Measurements from ENCODE around the gene COX7A2. TPM values are rescaled to one million over a fixed set of nuclear protein-coding genes. Genes with fewer than 3 reads are reported as not detected.

COX7A2 gene
- total RNA-seq, 2 experiments from 2014 or later: 468 to 520 TPM

DNA sequence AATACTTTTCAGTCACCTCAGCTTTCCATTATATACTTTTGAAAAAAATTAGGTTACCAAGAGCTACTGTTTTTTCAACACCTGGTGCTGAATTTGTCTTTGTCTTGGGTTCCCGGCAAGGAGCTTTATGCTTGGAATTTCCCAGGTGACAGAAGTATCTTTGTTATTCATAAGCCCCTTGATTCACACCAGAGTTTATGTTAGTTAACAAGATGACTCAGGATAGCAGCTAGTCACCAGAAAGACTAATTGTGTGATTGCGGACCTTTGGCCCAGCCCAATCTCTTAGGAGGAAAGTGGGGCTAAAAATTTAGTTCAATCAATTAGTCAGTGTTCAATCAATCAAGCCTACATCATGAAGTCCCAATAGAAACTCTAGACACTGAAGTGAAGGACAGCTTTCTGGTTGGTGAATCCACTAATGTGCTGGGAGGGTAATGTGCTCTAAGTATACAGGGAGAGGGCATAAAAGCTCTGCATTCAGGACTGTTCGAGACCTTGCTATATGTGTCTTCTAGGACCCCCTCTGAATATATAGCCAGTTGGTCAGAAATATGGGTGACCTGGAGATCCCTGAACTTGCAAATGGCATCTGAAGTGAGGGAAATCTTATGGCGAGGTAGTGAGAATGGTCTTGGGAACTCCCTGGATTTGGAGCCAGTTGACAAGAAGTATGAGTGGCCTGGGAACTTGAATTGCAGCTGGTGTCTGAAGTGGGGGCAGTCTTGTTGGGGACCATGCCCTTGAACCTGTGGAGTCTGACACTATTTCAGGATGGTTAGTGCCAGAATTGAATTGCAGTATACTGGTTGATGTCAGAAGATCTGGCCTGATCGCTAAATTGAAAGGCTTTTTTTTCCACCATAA, 24.8 kb upstream of the COX7A2 start:
- no peaks in the 10 kb centered on the region for H3K9me3 Mint-ChIP-seq (ENCODE audit: low read depth)
- H3K4me3 Mint-ChIP-seq: no peak overlapping the region
- ChIA-PET POLR2A (interaction anchor here (0.7 kb wide), 3 partner anchors 16 to 250 kb away, joined by 3 to 4 read pairs (median 4); partner anchors contain the start of gene TMEM30A), CTCF (interaction anchor here (1.1 to 3.2 kb wide), 14 partner anchors 7 to 278 kb away, joined by 3 to 29 read pairs (median 12); partner anchors contain the start of genes COX7A2 and TMEM30A)
- peak overlapping the region; percentile 52 for H3K27ac Mint-ChIP-seq
- intact Hi-C loops (cut with DNase I, micrococcal nuclease): no loop called here
- DNase-seq: peak; percentile 13
- peak; percentile 87 for ATAC-seq
- no peaks in the 10 kb centered on the region for H3K27me3 Mint-ChIP-seq
- peaks cover 47% of the 10 kb centered on the region for H3K4me1 Mint-ChIP-seq
- peaks cover 34% of the 10 kb centered on the region for H3K36me3 Mint-ChIP-seq (ENCODE audit: low read depth)

GRCh38 chr6:75267461-75267860, 23.9 kb upstream of the COX7A2 start:
- no peak for DNase-seq
- intact Hi-C loops (cut with DNase I, micrococcal nuclease): loop anchor here in 1 of 2 experiments (2.0 kb wide), 1 partner anchor 17 kb away; the partner anchor contains the start of gene TMEM30A
- H3K27ac Mint-ChIP-seq: peak overlapping the region; percentile 47
- peaks cover 40% of the 10 kb centered on the region for H3K4me1 Mint-ChIP-seq
- H3K4me3 Mint-ChIP-seq: no peak overlapping the region
- no peak for ATAC-seq
- no peaks in the 10 kb centered on the region for H3K9me3 Mint-ChIP-seq (ENCODE audit: low read depth)
- ChIA-PET POLR2A (no interaction called here), CTCF (interaction anchor here (0.7 to 3.2 kb wide), 22 partner anchors 8 to 356 kb away, joined by 3 to 29 read pairs (median 6); partner anchors contain the start of genes COX7A2 and TMEM30A)
- no peaks in the 10 kb centered on the region for H3K27me3 Mint-ChIP-seq
- H3K36me3 Mint-ChIP-seq (ENCODE audit: low read depth): peaks cover 32% of the 10 kb centered on the region

GRCh38 chr6:75266716-75267291, 23.2 kb upstream of the COX7A2 start:
- Mint-ChIP-seq H3K9me3 (ENCODE audit: low read depth) (no peaks in the 10 kb centered on the region), H3K27ac (no peak overlapping the region), H3K4me1 (peaks cover 35% of the 10 kb centered on the region), H3K27me3 (no peaks in the 10 kb centered on the region), H3K4me3 (no peak overlapping the region), H3K36me3 (ENCODE audit: low read depth) (peaks cover 28% of the 10 kb centered on the region)
- ATAC-seq: peak; percentile 51
- intact Hi-C loops (cut with DNase I, micrococcal nuclease): loop anchor here (1.0 to 2.0 kb wide), 5 partner anchors 17 to 259 kb away; partner anchors contain the start of gene TMEM30A (in 2 of the 2)
- POLR2A ChIA-PET: no interaction called here
- CTCF ChIA-PET: interaction anchor here (0.6 to 3.2 kb wide), 30 partner anchors 9 to 1240 kb away, joined by 3 to 29 read pairs (median 4); partner anchors contain the start of genes COX7A2 and TMEM30A
- DNase-seq: no peak

GRCh38 chr6:75263401-75263750, 19.8 kb upstream of the COX7A2 start:
- H3K27ac Mint-ChIP-seq: no peak overlapping the region
- peaks cover 13% of the 10 kb centered on the region for H3K4me1 Mint-ChIP-seq

DNA sequence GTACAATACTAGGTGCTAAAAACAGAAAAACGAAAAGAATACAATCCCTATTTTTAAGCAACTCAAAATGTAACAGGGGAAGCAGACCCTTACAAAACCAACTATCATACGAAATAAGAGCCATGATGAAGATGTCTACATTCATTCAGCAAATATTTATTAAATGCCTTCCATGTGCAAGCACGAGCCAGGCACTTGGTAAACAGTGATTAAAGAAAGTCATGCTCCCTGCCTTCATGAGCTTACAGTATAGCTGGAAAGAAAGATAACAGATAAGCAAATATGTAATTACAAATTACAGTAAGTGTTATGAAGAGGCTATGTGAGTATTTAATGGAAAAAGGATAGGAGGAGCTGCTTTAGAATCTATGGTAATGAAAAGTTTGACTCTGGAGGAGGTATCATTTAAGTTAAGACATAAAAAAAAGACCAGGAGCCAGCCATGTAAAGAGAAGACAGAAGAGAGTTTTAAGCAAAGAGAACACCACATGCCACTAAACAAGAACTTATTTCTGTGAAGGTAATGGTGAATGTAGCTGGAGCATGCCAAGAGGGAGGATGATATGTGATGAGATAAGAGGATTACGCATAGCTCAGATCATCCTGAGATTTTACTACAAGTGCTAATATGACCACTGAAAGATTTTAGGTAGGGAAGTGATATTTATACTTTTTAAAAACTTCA, 19.3 kb upstream of the COX7A2 start:
- no peak for DNase-seq
- ChIA-PET CTCF (interaction anchor here (0.5 to 1.6 kb wide), 3 partner anchors 9 to 264 kb away, joined by 3 read pairs; no protein-coding TSS in a partner anchor), POLR2A (no interaction called here)
- intact Hi-C loops (cut with DNase I, micrococcal nuclease): no loop called here
- no peak for ATAC-seq
- Mint-ChIP-seq H3K4me1 (peaks cover 8% of the 10 kb centered on the region), H3K9me3 (ENCODE audit: low read depth) (no peaks in the 10 kb centered on the region), H3K27me3 (no peaks in the 10 kb centered on the region), H3K36me3 (ENCODE audit: low read depth) (peaks cover 10% of the 10 kb centered on the region), H3K4me3 (no peak overlapping the region), H3K27ac (no peak overlapping the region)

More at GRCh38 chr6:75263401-75263750, 19.8 kb upstream of the COX7A2 start:
- no peaks in the 10 kb centered on the region for H3K27me3 Mint-ChIP-seq
- ATAC-seq (no peak), DNase-seq (no peak)
- peaks cover 10% of the 10 kb centered on the region for H3K36me3 Mint-ChIP-seq (ENCODE audit: low read depth)
- H3K4me3 Mint-ChIP-seq: no peak overlapping the region
- no peaks in the 10 kb centered on the region for H3K9me3 Mint-ChIP-seq (ENCODE audit: low read depth)
- ChIA-PET CTCF (interaction anchor here (0.5 to 1.6 kb wide), 3 partner anchors 10 to 264 kb away, joined by 3 read pairs; no protein-coding TSS in a partner anchor), POLR2A (no interaction called here)
- intact Hi-C loops (cut with DNase I, micrococcal nuclease): no loop called here

DNA sequence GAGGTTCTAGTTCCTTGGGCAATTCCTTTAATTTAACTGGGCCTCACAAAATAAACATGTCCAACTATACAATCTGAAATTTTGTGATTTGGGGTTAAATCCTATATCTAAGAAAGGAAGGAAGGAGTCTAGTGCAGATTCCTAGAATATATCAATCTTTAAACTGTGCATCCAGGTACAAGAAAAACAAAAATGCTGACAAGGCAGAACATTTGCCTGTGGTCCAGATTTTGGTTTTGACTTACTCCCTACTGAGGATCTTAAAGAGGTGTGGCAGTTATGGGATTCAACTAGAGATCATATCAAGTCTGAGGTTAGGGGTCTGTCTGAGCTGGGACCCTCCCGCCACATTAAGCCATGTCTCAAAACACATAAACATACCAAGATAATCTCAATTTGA, 17.7 kb upstream of the COX7A2 start:
- Mint-ChIP-seq H3K27me3 (no peaks in the 10 kb centered on the region), H3K27ac (no peak overlapping the region), H3K36me3 (ENCODE audit: low read depth) (peaks cover 12% of the 10 kb centered on the region), H3K9me3 (ENCODE audit: low read depth) (no peaks in the 10 kb centered on the region), H3K4me1 (no peaks in the 10 kb centered on the region), H3K4me3 (no peak overlapping the region)
- DNase-seq (no peak), ATAC-seq (no peak)
- intact Hi-C loops (cut with DNase I, micrococcal nuclease): no loop called here
- ChIA-PET CTCF (interaction anchor here (0.9 to 1.3 kb wide), 3 partner anchors 18 to 267 kb away, joined by 3 to 8 read pairs (median 4); no protein-coding TSS in a partner anchor), POLR2A (no interaction called here)

DNA sequence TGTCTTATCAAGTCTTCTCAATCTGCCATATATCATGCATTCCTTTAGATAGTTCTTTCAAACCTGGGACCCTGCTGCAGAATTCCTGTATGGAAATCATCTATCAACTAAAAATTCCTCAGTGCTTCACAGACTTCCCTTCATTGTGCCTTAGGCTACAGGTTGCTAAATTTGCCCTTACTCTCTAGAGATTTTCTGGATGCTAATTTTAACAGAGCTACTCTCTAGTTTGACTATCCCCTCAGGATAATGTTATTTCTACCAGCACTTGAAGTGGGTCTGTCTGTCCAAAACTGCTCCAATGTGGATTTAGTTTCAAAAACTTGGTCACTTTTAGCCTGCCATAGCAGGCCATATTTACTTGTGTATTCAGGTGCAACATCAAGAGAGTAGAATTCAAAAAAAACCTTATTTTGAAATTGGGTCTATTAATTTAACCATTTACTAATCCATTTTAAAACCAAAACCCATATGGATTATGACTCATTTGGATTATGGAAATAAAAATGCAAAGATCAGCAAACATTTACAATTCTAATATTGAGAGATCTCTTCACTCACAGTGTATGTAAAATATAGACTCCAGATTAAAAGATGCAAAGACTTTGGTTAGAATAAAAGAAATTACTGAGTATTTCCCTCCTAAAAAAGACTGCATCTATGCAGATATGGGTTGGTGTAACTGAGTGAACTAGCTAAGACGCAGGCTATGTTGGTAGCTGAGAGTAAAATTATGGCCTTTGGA, 13.9 kb upstream of the COX7A2 start:
- DNase-seq (no peak), ATAC-seq (no peak)
- Mint-ChIP-seq H3K4me3 (no peak overlapping the region), H3K36me3 (ENCODE audit: low read depth) (peaks cover 6% of the 10 kb centered on the region), H3K27me3 (no peaks in the 10 kb centered on the region), H3K9me3 (ENCODE audit: low read depth) (no peaks in the 10 kb centered on the region), H3K27ac (no peak overlapping the region), H3K4me1 (no peaks in the 10 kb centered on the region)
- POLR2A ChIA-PET: no interaction called here
- intact Hi-C loops (cut with DNase I, micrococcal nuclease): no loop called here
- CTCF ChIA-PET: interaction anchor here (0.8 to 2.9 kb wide), 6 partner anchors 10 to 512 kb away, joined by 3 to 12 read pairs (median 4); partner anchors contain the start of gene COX7A2

- ATAC-seq (no peak), DNase-seq (no peak)
- Mint-ChIP-seq H3K4me1 (no peaks in the 10 kb centered on the region), H3K9me3 (ENCODE audit: low read depth) (no peaks in the 10 kb centered on the region), H3K4me3 (no peak overlapping the region), H3K36me3 (ENCODE audit: low read depth) (peaks cover 4% of the 10 kb centered on the region), H3K27ac (no peak overlapping the region), H3K27me3 (peaks cover 11% of the 10 kb centered on the region)
- intact Hi-C loops (cut with DNase I, micrococcal nuclease): no loop called here
- ChIA-PET CTCF (no interaction called here), POLR2A (interaction anchor here (0.7 kb wide), 1 partner anchor 225 kb away, joined by 3 read pairs; no protein-coding TSS in a partner anchor)
Observed at GRCh38 chr6:75250552-75250951, 7.0 kb upstream of the COX7A2 start.

DNA sequence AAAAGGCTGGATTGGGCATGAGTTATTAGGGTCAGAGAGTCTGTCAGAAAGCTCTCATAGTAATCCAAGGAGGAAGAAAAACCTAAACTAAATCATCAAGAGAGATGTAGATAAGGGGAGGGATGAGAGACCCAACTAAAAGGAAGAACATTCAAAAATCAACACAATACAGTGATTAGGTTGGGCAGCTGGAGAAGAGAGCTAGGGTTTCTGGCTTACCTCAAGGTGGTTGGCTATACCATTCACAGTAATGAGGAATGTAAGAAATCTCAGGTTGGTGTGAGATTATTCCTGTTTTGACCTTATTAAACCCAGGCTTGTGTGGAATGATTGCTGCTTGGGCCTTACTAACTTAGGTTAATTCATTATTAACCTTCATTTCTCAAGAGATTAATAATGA, 6.2 kb upstream of the COX7A2 start:
- Mint-ChIP-seq H3K4me3 (no peak overlapping the region), H3K27me3 (peaks cover 12% of the 10 kb centered on the region), H3K4me1 (no peaks in the 10 kb centered on the region), H3K27ac (no peak overlapping the region), H3K36me3 (ENCODE audit: low read depth) (peaks cover 4% of the 10 kb centered on the region), H3K9me3 (ENCODE audit: low read depth) (no peaks in the 10 kb centered on the region)
- intact Hi-C loops (cut with DNase I, micrococcal nuclease): no loop called here
- DNase-seq (no peak), ATAC-seq (no peak)
- CTCF ChIA-PET: interaction anchor here (0.6 kb wide), 1 partner anchor 790 kb away, joined by 3 read pairs; no protein-coding TSS in a partner anchor
- POLR2A ChIA-PET: interaction anchor here (0.5 to 0.7 kb wide), 2 partner anchors 62 to 225 kb away, joined by 3 to 4 read pairs; no protein-coding TSS in a partner anchor

- ChIA-PET POLR2A (no interaction called here), CTCF (no interaction called here)
Observed at GRCh38 chr6:75246386-75246785, 2.8 kb upstream of the COX7A2 start.

More at GRCh38 chr6:75246386-75246785, 2.8 kb upstream of the COX7A2 start:
- intact Hi-C loops (cut with DNase I, micrococcal nuclease): no loop called here
- DNase-seq (no peak), ATAC-seq (no peak)
- no peak overlapping the region for H3K27ac Mint-ChIP-seq
- H3K4me3 Mint-ChIP-seq: no peak overlapping the region
- H3K36me3 Mint-ChIP-seq (ENCODE audit: low read depth): peaks cover 7% of the 10 kb centered on the region
- no peaks in the 10 kb centered on the region for H3K9me3 Mint-ChIP-seq (ENCODE audit: low read depth)
- H3K4me1 Mint-ChIP-seq: peaks cover 17% of the 10 kb centered on the region
- H3K27me3 Mint-ChIP-seq: peaks cover 12% of the 10 kb centered on the region

All from activated CD4-positive, alpha-beta T cell treated with anti-CD3 and anti-CD28 coated beads for 36 hours (primary cell).